ENCODE results near the gene UGT1A8. TPM values are rescaled to one million over a fixed set of nuclear protein-coding genes. Genes with fewer than 3 reads are reported as not detected.
A peak's percentile ranks its signal among the peaks of the same experiment; 100 is the strongest.
"Not testable (repeated sequence)": the region's sequence is repeated elsewhere in the genome, so short reads cannot be mapped to it uniquely, and the experiment has no call there.

Gene UGT1A8
- total RNA-seq, 4 donors from 2014 or later = 1.1 to 15.1 (median 9.4) TPM

GRCh38 chr2:233643128-233643527 is 25.7 kb downstream of the UGT1A8 start:
- in situ Hi-C loops (cut with MboI; ENCODE audit: low pct_ligation_motif_present in 1 of 4, low pct_unique_long_range_greater_than_20kb in 1 of 4, low sequenced_read_pairs in 3 of 4) (no loop called here), intact Hi-C loops (cut with DNase I; ENCODE audit: low total_unique reads) (no loop called here)
- no peak overlapping the region for H3K4me3 ChIP-seq
- peaks cover 10 to 14% of the 10 kb centered on the region in 2 donors for H3K9me3 ChIP-seq
- H3K27me3 ChIP-seq = no peaks in the 10 kb centered on the region
- no peaks in the 10 kb centered on the region for H3K36me3 ChIP-seq
- TF ChIP-seq EP300 (IDR thresholded peaks at IDR 0.05; ENCODE audit: low read depth) (no peak), POLR2A (IDR thresholded peaks at IDR 0.05) (no peak), CTCF (IDR thresholded peaks at IDR 0.05) (peak; percentile 12 to 50 (median 33)), POLR2AphosphoS5 (IDR thresholded peaks at IDR 0.05) (no peak)
- peak; percentile 38 for DNase-seq
- H3K4me1 ChIP-seq = peaks cover 0 to 3% (median 0%) of the 10 kb centered on the region in 4 donors
- 100% methylated on average over 1 of the region's 1 CpG for WGBS, 2 donors (ENCODE audit: low coverage in 1 of 2)
- no peak overlapping the region for H3K27ac ChIP-seq

- H3K27me3 ChIP-seq; intact Hi-C loops (cut with DNase I; ENCODE audit: low total_unique reads); in situ Hi-C loops (cut with MboI; ENCODE audit: low pct_ligation_motif_present in 1 of 4, low pct_unique_long_range_greater_than_20kb in 1 of 4, low sequenced_read_pairs in 3 of 4); H3K4me3 ChIP-seq; DNase-seq; H3K36me3 ChIP-seq; H3K27ac ChIP-seq: not testable (repeated sequence)
- Histone ChIP-seq H3K4me1 (peaks cover 0 to 10% (median 3%) of the 10 kb centered on the region in 4 donors), H3K9me3 (peaks cover 10 to 14% of the 10 kb centered on the region in 2 donors)
- WGBS, 2 donors (ENCODE audit: low coverage in 1 of 2) = 82% methylated on average over 3 of the region's 3 CpGs; no CpG with 5 or more reads in 1 of the 2 donors
Observed at GRCh38 chr2:233646033-233646432, 28.6 kb downstream of the UGT1A8 start.

DNA sequence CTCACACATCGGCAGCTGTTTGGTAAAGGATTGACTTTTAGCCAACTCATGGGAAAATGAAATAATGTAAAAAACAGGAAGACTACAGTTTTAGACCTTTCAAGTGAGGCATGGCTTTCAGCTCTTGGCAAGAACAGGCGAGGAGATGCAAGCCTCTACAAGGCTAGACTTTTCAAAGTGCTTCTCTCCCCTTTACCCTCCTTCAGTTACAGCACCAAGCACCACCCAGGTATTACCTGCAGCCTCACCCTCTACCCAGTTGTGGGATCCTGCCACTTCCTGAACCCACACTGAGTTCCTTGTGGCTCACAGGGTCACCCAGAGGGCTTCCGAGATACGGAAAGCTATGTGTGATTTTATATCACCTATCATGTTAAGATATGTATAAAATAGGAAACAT is 33.5 kb downstream of the UGT1A8 start:
- peak overlapping the region in 3 of 4 donors; percentile 46 to 65 (median 47) for H3K27ac ChIP-seq
- peak; percentile 54 for DNase-seq
- in situ Hi-C loops (cut with MboI; ENCODE audit: low pct_ligation_motif_present in 1 of 4, low pct_unique_long_range_greater_than_20kb in 1 of 4, low sequenced_read_pairs in 3 of 4) (no loop called here), intact Hi-C loops (cut with DNase I; ENCODE audit: low total_unique reads) (no loop called here)
- TF ChIP-seq CTCF (IDR thresholded peaks at IDR 0.05) = no peak
- peak in 1 of 3 donors; percentile 38 for TF ChIP-seq POLR2AphosphoS5 (IDR thresholded peaks at IDR 0.05)
- TF ChIP-seq EP300 (IDR thresholded peaks at IDR 0.05; ENCODE audit: low read depth) = no peak
- TF ChIP-seq POLR2A (IDR thresholded peaks at IDR 0.05) = peak; percentile 14
- H3K4me3 ChIP-seq = no peak overlapping the region
- H3K36me3 ChIP-seq = no peaks in the 10 kb centered on the region
- peaks cover 0 to 10% (median 4%) of the 10 kb centered on the region in 4 donors for H3K4me1 ChIP-seq
- WGBS, 2 donors (ENCODE audit: low coverage in 1 of 2) = 51% methylated on average over 4 of the region's 4 CpGs; no CpG with 5 or more reads in 1 of the 2 donors
- no peaks in the 10 kb centered on the region for H3K27me3 ChIP-seq
- peaks cover 3 to 9% of the 10 kb centered on the region in 2 donors for H3K9me3 ChIP-seq

DNA sequence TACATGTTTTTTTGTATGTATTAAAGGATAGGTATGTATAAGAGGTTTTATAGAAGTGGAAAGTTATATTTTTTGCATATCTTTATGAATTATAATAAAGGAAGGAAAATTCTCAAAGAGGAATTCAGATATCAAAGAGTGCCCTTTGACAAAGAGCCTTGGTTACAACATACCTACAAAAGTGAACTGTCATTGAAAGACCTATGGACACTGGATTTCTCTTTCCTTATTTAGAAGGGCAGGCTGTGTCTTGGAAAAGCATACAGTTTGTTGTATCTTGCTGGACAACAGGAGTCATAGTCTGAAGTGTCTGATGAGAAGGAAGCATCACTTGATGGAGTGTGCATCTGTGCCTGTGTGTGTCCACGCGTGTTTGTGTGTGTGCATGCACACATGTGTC is 34.0 kb downstream of the UGT1A8 start:
- in situ Hi-C loops (cut with MboI; ENCODE audit: low pct_ligation_motif_present in 1 of 4, low pct_unique_long_range_greater_than_20kb in 1 of 4, low sequenced_read_pairs in 3 of 4) (no loop called here), intact Hi-C loops (cut with DNase I; ENCODE audit: low total_unique reads) (no loop called here)
- Histone ChIP-seq H3K4me3 (no peak overlapping the region), H3K4me1 (peaks cover 0 to 10% (median 4%) of the 10 kb centered on the region in 4 donors), H3K36me3 (no peaks in the 10 kb centered on the region), H3K27me3 (no peaks in the 10 kb centered on the region), H3K9me3 (peaks cover 0 to 4% of the 10 kb centered on the region in 2 donors), H3K27ac (peak overlapping the region in 3 of 4 donors; percentile 46 to 65 (median 47))
- WGBS, 2 donors (ENCODE audit: low coverage in 1 of 2) = 100% methylated on average over 2 of the region's 2 CpGs
- no peak for DNase-seq
- no peak for TF ChIP-seq CTCF (IDR thresholded peaks at IDR 0.05)
- TF ChIP-seq POLR2AphosphoS5 (IDR thresholded peaks at IDR 0.05) = no peak
- TF ChIP-seq POLR2A (IDR thresholded peaks at IDR 0.05) = no peak
- TF ChIP-seq EP300 (IDR thresholded peaks at IDR 0.05; ENCODE audit: low read depth) = no peak

DNA sequence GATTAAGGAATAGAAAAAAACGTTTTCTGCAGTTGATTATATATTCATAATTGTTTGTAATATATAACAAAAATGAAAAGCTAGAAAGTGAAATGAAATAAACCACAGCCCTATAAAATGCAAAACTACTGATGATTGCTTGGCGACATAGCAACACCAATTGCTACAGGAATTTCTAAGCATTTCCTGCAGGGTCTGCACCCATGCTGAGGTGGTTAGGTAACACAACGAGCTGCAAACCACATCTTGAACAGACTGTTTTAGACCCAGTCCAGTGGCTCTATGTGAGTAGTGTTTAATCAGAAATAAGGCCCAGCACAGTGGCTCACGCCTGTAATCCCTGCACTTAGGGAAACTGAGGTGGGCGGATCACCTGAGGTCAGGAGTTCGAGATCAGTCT is 37.1 kb downstream of the UGT1A8 start:
- DNase-seq = no peak
- H3K27me3 ChIP-seq = no peaks in the 10 kb centered on the region
- H3K4me3 ChIP-seq = no peak overlapping the region
- peaks cover 0 to 10% (median 4%) of the 10 kb centered on the region in 4 donors for H3K4me1 ChIP-seq
- 43 to 67% methylated on average over 3 to 6 of the region's 6 CpGs for WGBS, 2 donors (ENCODE audit: low coverage in 1 of 2)
- no peaks in the 10 kb centered on the region for H3K9me3 ChIP-seq
- H3K36me3 ChIP-seq = no peaks in the 10 kb centered on the region
- in situ Hi-C loops (cut with MboI; ENCODE audit: low pct_ligation_motif_present in 1 of 4, low pct_unique_long_range_greater_than_20kb in 1 of 4, low sequenced_read_pairs in 3 of 4) = no loop called here
- no peak overlapping the region for H3K27ac ChIP-seq
- intact Hi-C loops (cut with DNase I; ENCODE audit: low total_unique reads) = no loop called here
- TF ChIP-seq POLR2A (IDR thresholded peaks at IDR 0.05) = no peak
- no peak for TF ChIP-seq EP300 (IDR thresholded peaks at IDR 0.05; ENCODE audit: low read depth)
- no peak for TF ChIP-seq CTCF (IDR thresholded peaks at IDR 0.05)
- no peak for TF ChIP-seq POLR2AphosphoS5 (IDR thresholded peaks at IDR 0.05)
